Loucy (cell line): ENCODE results near the gene HDLBP.

Experiments used
- CTCF ChIP-seq: fragments of 200-600 bp; sonication (generic); conservative IDR thresholded peaks from 2 replicates; pipeline ENCODE4 v1.5.1; 2014; ENCODE audit warnings: mild to moderate bottlenecking, antibody characterized with exemption, low read length
- EZH2phosphoT487 ChIP-seq: fragments of 200-600 bp; IDR thresholded peaks from 2 replicates; pipeline ENCODE4 v1.6.1; 2018; ENCODE audit warnings: antibody characterized with exemption, mild to moderate bottlenecking, moderate library complexity, borderline replicate concordance

DNA sequence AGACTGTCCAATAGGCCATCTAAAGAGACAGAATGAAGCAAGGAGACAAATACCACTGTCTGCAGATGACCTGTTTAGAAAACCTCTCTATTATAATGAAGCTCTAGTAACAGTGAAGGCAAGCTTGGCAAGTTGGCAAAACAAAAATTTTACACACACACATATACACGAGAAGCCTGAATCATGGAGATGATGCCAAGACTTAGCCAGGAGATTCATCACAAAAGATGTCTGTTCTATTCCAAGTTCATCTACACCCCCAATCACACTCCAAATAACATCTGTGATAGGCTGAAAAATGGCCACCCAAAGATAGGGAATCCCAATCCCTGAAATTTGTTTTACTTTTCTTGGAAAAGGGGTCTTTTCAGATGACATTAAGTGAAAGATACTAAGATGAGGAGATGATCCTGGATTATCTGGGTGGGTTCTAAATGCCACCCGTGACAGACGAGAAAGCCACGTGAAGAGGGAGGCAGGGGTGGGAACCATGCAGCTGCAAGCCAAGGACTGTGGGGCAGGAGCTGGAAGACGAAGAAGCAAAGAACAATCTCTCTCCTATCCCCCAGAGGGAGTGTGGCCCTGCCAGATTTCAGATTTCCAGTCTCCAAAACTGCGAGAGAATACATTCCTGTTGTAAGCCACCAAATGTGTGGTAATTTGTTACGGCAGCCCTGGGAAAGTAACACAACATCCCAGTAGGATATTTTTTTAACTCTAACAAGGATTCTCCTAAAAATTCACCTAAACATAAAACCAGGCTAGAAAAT is 20.0 kb downstream of the HDLBP start:
- TF ChIP-seq CTCF (no peak), EZH2phosphoT487 (no peak)
